Parathyroid adenoma (tissue), 2 donors: ENCODE data around the gene PRR30.
A peak's percentile ranks its signal among the peaks of the same experiment; 100 is the strongest.
"Not testable (repeated sequence)": the region's sequence is repeated elsewhere in the genome, so short reads cannot be mapped to it uniquely, and the experiment has no call there.

Source experiments
- H2AFZ ChIP-seq: fragments of 300-600 bp; sonication (generic); one replicate; pipeline ENCODE4 v1.7.0; 2017; ENCODE audit warnings: antibody characterized with exemption, mild to moderate bottlenecking
- H3K27ac ChIP-seq: fragments of 300-600 bp; sonication (generic); one replicate; pipeline ENCODE4 v1.7.0; 2017
- H3K27me3 ChIP-seq: fragments of 300-600 bp; sonication (generic); one replicate; pipeline ENCODE4 v1.7.0; 2017; ENCODE audit warnings: low read length; ENCODE audit not compliant: control insufficient read depth, insufficient read depth
- H3K36me3 ChIP-seq: fragments of 300-600 bp; sonication (generic); one replicate; pipeline ENCODE4 v1.7.0; 2017; ENCODE audit warnings: low read length; ENCODE audit not compliant: control insufficient read depth, insufficient read depth
- H3K4me1 ChIP-seq: fragments of 300-600 bp; sonication (generic); one replicate; pipeline ENCODE4 v1.7.0; 2017; ENCODE audit warnings: control low read depth
- H3K4me2 ChIP-seq: fragments of 300-600 bp; sonication (generic); one replicate; pipeline ENCODE4 v1.7.0; 2017; ENCODE audit warnings: low read length
- H3K4me3 ChIP-seq: fragments of 300-600 bp; sonication (generic); one replicate; pipeline ENCODE4 v1.7.0; 2017; ENCODE audit warnings: low read depth, low read length
- H3K79me2 ChIP-seq: fragments of 300-600 bp; sonication (generic); one replicate; pipeline ENCODE4 v1.7.0; 2017; ENCODE audit warnings: control low read depth
- H3K9ac ChIP-seq: fragments of 300-600 bp; sonication (generic); one replicate; pipeline ENCODE4 v1.7.0; 2017; ENCODE audit warnings: mild to moderate bottlenecking
- H3K9me3 ChIP-seq: fragments of 300-600 bp; sonication (generic); one replicate; pipeline ENCODE4 v1.7.0; 2017; ENCODE audit warnings: low read length; ENCODE audit not compliant: control insufficient read depth
- TF ChIP-seq, protein P1 (sequence below): fragments of 300-600 bp; sonication (generic); IDR thresholded peaks from one replicate; pipeline ENCODE4 v1.7.0; 2017; ENCODE audit warnings: antibody characterized with exemption, mild to moderate bottlenecking
- donor health status: primary hyperparathyroidism.

The PRR30 gene

DNA sequence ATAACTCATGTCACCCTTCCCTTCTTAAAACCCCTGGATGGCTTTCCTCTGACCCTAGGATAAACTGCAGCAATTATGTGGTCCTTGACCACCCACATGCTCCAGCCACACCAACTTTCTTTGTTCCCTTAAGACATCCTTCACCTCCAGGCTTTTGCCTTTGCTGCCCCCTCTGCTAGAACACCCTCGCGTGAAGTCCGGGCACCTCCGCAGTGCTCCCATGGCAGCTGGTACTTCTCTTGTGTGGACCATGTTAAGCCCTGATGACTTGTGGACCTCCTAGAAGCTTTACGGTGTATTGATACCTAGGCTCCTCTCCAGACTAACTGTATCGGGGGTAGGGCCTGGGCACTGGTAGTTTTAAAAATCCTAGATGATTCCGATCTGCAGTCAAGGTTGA, 16.4 kb downstream of the PRR30 start:
- Histone ChIP-seq H3K36me3 (no peaks in the 10 kb centered on the region), H3K9me3 (no peaks in the 10 kb centered on the region), H3K27ac (no peak overlapping the region), H3K4me2 (peak overlapping the region; percentile 82), H3K27me3 (peaks cover 3% of the 10 kb centered on the region), H3K9ac (no peak overlapping the region), H3K4me1 (no peaks in the 10 kb centered on the region), H3K4me3 (peak overlapping the region; percentile 63), H2AFZ (peak overlapping the region; percentile 95), H3K79me2 (no peaks in the 10 kb centered on the region)
- TF ChIP-seq, protein P1, sequence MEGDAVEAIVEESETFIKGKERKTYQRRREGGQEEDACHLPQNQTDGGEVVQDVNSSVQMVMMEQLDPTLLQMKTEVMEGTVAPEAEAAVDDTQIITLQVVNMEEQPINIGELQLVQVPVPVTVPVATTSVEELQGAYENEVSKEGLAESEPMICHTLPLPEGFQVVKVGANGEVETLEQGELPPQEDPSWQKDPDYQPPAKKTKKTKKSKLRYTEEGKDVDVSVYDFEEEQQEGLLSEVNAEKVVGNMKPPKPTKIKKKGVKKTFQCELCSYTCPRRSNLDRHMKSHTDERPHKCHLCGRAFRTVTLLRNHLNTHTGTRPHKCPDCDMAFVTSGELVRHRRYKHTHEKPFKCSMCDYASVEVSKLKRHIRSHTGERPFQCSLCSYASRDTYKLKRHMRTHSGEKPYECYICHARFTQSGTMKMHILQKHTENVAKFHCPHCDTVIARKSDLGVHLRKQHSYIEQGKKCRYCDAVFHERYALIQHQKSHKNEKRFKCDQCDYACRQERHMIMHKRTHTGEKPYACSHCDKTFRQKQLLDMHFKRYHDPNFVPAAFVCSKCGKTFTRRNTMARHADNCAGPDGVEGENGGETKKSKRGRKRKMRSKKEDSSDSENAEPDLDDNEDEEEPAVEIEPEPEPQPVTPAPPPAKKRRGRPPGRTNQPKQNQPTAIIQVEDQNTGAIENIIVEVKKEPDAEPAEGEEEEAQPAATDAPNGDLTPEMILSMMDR, result no peak

DNA sequence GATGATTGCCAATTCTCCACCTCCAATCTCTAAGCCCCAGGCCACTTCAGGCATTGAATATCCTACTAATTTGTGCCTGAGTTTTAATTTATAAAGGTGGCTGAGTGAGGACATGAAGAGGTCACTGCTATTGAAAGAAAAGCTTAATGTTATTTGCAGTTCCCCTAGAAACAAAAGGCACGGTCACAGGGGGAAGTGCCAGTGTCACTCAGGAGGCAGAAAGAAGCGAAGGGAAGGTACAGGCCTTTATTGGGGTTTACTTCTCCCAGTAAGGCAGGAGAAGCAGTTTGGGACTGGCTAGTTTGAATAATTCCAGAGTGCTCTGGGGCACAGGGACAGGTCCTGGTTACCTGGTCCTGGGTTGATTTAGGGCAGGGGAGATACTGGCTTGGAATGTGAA, 17.3 kb downstream of the PRR30 start:
- H3K9ac ChIP-seq, result no peak overlapping the region
- peaks cover 3% of the 10 kb centered on the region for H3K27me3 ChIP-seq
- H3K4me3 ChIP-seq, result no peak overlapping the region
- TF ChIP-seq, protein P1, result no peak
- H3K36me3 ChIP-seq, result no peaks in the 10 kb centered on the region
- no peak overlapping the region for H3K4me2 ChIP-seq
- H3K4me1 ChIP-seq, result no peaks in the 10 kb centered on the region
- no peak overlapping the region for H3K27ac ChIP-seq
- H3K79me2 ChIP-seq, result no peaks in the 10 kb centered on the region
- no peaks in the 10 kb centered on the region for H3K9me3 ChIP-seq
- H2AFZ ChIP-seq, result no peak overlapping the region

DNA sequence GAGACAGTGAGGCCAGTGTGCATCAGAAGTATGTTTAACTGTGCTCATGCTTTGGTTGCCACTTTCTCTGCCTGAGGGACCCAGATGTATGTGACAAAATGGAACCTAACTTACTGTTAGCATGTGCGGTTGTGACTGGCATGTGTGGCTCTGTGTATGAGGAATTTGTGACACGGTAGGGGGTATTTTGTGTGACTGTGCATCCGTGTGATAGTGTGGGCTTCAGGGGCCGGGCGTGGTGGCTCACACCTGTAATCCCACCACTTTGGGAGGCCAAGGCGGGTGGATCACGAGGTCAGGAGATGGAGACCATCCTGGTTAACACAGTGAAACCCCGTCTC, 19.9 kb downstream of the PRR30 start:
- H3K4me1 ChIP-seq, H3K4me3 ChIP-seq, H3K9ac ChIP-seq, H3K27ac ChIP-seq, H3K27me3 ChIP-seq, H3K4me2 ChIP-seq, H3K36me3 ChIP-seq, H3K9me3 ChIP-seq, H3K79me2 ChIP-seq: not testable (repeated sequence)
- peak overlapping the region; percentile 42 for H2AFZ ChIP-seq

DNA sequence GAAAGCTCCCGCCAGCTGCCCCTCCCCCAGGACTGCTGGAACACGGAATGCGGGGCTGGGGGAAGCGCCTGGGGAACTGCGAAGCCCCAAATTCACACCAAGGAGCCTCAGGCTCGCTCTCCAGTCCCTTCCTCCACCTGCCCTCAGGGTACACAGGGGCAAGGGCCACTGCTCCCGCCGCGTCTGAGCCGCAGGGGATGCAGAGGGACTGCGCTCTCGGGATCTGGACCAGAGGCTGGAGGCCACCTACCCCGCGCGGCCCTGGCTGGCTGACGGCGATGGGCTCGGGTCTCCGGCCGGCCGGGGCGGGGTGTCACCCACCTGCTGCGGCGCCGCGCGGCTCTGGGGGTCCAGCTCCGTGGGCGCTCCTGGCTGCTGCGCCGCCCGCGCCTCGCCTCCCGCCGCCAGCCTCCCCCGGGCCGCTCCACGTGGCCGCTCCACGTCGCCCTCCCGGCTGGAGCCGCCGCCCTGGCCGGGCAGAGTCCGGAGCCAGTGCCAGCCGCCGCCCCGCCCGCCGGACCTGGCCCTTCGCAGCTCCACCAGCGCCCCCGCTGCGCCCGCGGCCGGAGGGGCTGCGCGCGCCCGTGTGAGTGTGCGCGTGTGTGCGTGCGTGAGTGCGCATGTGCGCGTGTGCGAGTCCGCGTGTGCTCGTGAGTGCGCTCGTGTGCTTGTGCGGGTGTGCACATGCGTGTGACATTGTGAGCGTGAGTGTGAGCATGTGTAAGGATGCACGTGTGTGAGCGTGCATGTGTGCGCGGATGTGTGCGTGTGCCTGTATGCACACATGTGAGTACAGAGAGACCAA, 20.5 kb downstream of the PRR30 start, which contains the start of gene CGREF1:
Gene CGREF1 (minus strand): TSS at position 604 of the 805 bp plus-strand sequence. CDS start 14,762 bp downstream, outside the sequence.
- Histone ChIP-seq H3K79me2 (no peaks in the 10 kb centered on the region), H3K4me2 (peak within 1 kb of the TSS; percentile 32), H2AFZ (peak within 1 kb of the TSS; percentile 46), H3K9ac (no peak within 1 kb of the TSS), H3K4me1 (no peaks in the 10 kb centered on the region), H3K4me3 (no peak within 1 kb of the TSS), H3K36me3 (no peaks in the 10 kb centered on the region), H3K27ac (no peak within 1 kb of the TSS), H3K27me3 (peaks cover 3% of the 10 kb centered on the region), H3K9me3 (no peaks in the 10 kb centered on the region)
- TF ChIP-seq, protein P1, result no peak

DNA sequence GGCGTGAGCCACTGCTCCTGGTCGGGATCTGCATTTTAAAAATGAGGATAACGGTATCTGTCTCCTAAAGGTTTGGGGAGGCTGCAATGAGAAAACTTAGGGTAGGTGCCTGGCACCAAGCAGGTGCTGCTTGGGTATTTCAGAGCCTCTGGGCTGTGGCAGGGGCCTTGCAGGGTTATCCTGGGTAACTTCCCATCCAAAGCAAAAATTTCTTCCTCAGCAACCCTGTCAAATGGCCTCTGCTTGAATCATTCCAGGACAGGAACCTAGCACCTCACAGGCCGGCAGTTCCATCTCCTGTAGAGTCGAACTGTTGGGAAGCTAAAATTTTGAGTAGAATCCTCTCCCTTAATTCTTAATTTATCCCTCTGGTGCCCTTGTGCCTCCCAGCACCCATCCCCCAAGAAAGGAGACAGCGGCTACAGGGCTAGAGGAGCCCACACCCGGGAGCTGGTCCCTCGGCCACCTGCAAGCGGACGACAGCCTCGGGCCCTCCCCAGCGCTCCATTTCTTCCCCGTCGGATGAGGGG, 21.1 kb downstream of the PRR30 start:
- H3K36me3 ChIP-seq, result no peaks in the 10 kb centered on the region
- H3K4me3 ChIP-seq, result no peak overlapping the region
- TF ChIP-seq, protein P1, result no peak
- H3K4me1 ChIP-seq, result no peaks in the 10 kb centered on the region
- no peak overlapping the region for H3K4me2 ChIP-seq
- no peaks in the 10 kb centered on the region for H3K9me3 ChIP-seq
- no peak overlapping the region for H3K27ac ChIP-seq
- H3K9ac ChIP-seq, result no peak overlapping the region
- no peaks in the 10 kb centered on the region for H3K79me2 ChIP-seq
- peaks cover 3% of the 10 kb centered on the region for H3K27me3 ChIP-seq
- H2AFZ ChIP-seq, result peak overlapping the region; percentile 46
